GM21786 (cell line): ENCODE measurements around the gene SEPTIN11.
A peak's percentile ranks its signal among the peaks of the same experiment; 100 is the strongest.

Source experiments
- ATAC-seq: cut with Tn5 transposase; IDR thresholded peaks from one replicate; pipeline ENCODE4 v1.9.1; 2021; ENCODE audit not compliant: unreplicated experiment

Gene SEPTIN11

GRCh38 chr4:76977736-76978350 lies 28.3 kb downstream of the SEPTIN11 start:
- ATAC-seq = no peak

GRCh38 chr4:76979236-76979635 lies 29.7 kb downstream of the SEPTIN11 start:
- ATAC-seq = no peak

GRCh38 chr4:76980261-76980660 lies 30.7 kb downstream of the SEPTIN11 start:
- no peak for ATAC-seq

- no peak for ATAC-seq
Measured at GRCh38 chr4:76981644-76982043, 32.1 kb downstream of the SEPTIN11 start.

- no peak for ATAC-seq
Measured at GRCh38 chr4:76982638-76983584, 33.4 kb downstream of the SEPTIN11 start.

GRCh38 chr4:76984127-76984526 lies 34.6 kb downstream of the SEPTIN11 start:
- peak; percentile 73 for ATAC-seq

- ATAC-seq = no peak
Measured at GRCh38 chr4:76984788-76985211, 35.2 kb downstream of the SEPTIN11 start.

GRCh38 chr4:76987153-76987591 lies 37.6 kb downstream of the SEPTIN11 start:
- ATAC-seq = no peak

- ATAC-seq = no peak
Measured at GRCh38 chr4:76987685-76988084, 38.1 kb downstream of the SEPTIN11 start.

- no peak for ATAC-seq
Measured at GRCh38 chr4:76989391-76990061, 40.0 kb downstream of the SEPTIN11 start.

GRCh38 chr4:76990288-76991080 lies 40.9 kb downstream of the SEPTIN11 start:
- ATAC-seq = no peak

- ATAC-seq = no peak
Measured at GRCh38 chr4:76991161-76991660, 41.7 kb downstream of the SEPTIN11 start.

GRCh38 chr4:76993787-76994641 lies 44.5 kb downstream of the SEPTIN11 start:
- ATAC-seq = peak; percentile 87

GRCh38 chr4:76995776-76996175 lies 46.2 kb downstream of the SEPTIN11 start:
- ATAC-seq = no peak

GRCh38 chr4:76996445-76996844 lies 46.9 kb downstream of the SEPTIN11 start:
- no peak for ATAC-seq

GRCh38 chr4:76997077-76997476 lies 47.5 kb downstream of the SEPTIN11 start:
- no peak for ATAC-seq

- no peak for ATAC-seq
Measured at GRCh38 chr4:76997532-76997931, 48.0 kb downstream of the SEPTIN11 start.

GRCh38 chr4:76998251-76998901 lies 48.8 kb downstream of the SEPTIN11 start:
- no peak for ATAC-seq
